AG09309 (cell line): ENCODE data around the gene GBF1.

ENCODE experiments used
- DNase-seq: peaks from one replicate; pipeline ENCODE4 v3.0.0-alpha.2; 2010; ENCODE audit warnings: low read depth
- H3K4me3 ChIP-seq: 2 replicates; pipeline ENCODE4 v1.5.1; 2011; ENCODE audit warnings: mild to moderate bottlenecking, low read depth, low read length, moderate library complexity; ENCODE audit not compliant: control insufficient read depth
- CTCF ChIP-seq: IDR thresholded peaks from 2 replicates; pipeline ENCODE4 v1.5.1; 2011; ENCODE audit warnings: mild to moderate bottlenecking, low read depth, low read length, inconsistent platforms; ENCODE audit not compliant: insufficient read depth, control insufficient read depth; ENCODE audit errors: missing control alignments

GBF1 gene

GRCh38 chr10:102274062-102274461 lies 28.7 kb downstream of the GBF1 start:
- TF ChIP-seq CTCF: no peak
- no peak for DNase-seq
- H3K4me3 ChIP-seq: no peak overlapping the region

- DNase-seq: no peak
- no peak overlapping the region for H3K4me3 ChIP-seq
- no peak for TF ChIP-seq CTCF
These were observed 30.0 kb downstream of the GBF1 start for GRCh38 chr10:102275343-102275742.

DNA sequence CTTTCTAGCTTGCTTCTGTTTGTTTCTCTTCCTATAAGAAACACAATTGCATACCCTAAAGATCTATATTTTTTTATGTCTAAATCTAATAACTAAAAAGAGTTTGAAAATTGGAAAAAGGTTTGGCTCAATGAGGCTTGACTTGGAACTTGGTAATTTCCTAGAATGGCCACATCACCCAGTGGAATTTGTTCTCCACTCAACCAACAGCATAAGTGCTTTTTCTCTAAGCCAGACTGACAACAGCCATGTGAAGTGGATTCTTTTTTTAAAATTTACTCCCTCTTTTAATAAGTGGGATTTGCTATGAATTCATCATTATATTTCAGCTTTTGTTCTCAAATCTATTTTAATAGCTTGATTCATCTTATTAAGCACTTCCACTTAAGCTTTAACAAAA lies 33.8 kb downstream of the GBF1 start:
- TF ChIP-seq CTCF: no peak
- no peak overlapping the region for H3K4me3 ChIP-seq
- no peak for DNase-seq

- no peak for DNase-seq
- TF ChIP-seq CTCF: no peak
- no peak overlapping the region for H3K4me3 ChIP-seq
These were observed 35.2 kb downstream of the GBF1 start for GRCh38 chr10:102280397-102281101.

DNA sequence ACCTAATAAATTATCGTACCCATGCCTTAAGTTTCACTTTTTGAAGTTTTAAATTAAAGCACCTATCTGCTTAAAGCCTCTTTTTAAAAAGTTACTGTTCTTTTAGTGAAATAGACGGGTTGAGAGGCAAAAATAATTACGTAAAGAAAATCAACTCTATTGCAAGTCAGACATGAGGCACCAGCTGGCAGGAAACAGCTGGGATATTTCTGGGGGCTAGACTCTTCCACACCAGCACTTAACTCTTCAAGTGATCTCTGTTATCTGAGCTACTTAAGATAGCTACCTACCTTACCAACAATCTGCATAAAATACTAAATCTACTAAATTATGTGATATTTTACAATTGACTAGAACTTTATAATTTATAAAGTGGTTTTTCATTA lies 35.8 kb downstream of the GBF1 start:
- no peak overlapping the region for H3K4me3 ChIP-seq
- no peak for DNase-seq

GRCh38 chr10:102283488-102283887 lies 38.2 kb downstream of the GBF1 start:
- no peak for TF ChIP-seq CTCF
- DNase-seq: no peak

More for the DNA sequence above, 35.8 kb downstream of the GBF1 start:
- TF ChIP-seq CTCF: no peak

More at GRCh38 chr10:102283488-102283887, 38.2 kb downstream of the GBF1 start:
- H3K4me3 ChIP-seq: no peak overlapping the region
